Neural cell (in vitro differentiated cells): Measurements from ENCODE around the gene ADRA1B. TPM values are rescaled to one million over a fixed set of nuclear protein-coding genes. Genes with fewer than 3 reads are reported as not detected.

Source experiments
- H2AFZ ChIP-seq: fragments of 200-600, 300-800 bp; sonication (generic), shearing (Covaris generic); 2 replicates; pipeline ENCODE4 v1.6.0; 2014; ENCODE audit warnings: low read depth, mild to moderate bottlenecking, antibody characterized with exemption, low read length, moderate library complexity
- H3F3A ChIP-seq: fragments of 200-600 bp; shearing (Covaris generic); 2 replicates; pipeline ENCODE4 v1.6.1; 2016; ENCODE audit warnings: mild to moderate bottlenecking, moderate library complexity, mixed read lengths, antibody characterized with exemption, low read length; ENCODE audit not compliant: insufficient read depth, poor library complexity, severe bottlenecking
- H3K27ac ChIP-seq: fragments of 200-600, 300-800 bp; sonication (generic), shearing (Covaris generic); 2 replicates; pipeline ENCODE4 v1.5.1; 2014; ENCODE audit warnings: mild to moderate bottlenecking, low read length, moderate library complexity
- H3K27me3 ChIP-seq: fragments of 300-800, 200-600 bp; sonication (generic), shearing (Covaris generic); 2 replicates; pipeline ENCODE4 v1.6.0; 2014; ENCODE audit warnings: mild to moderate bottlenecking, low read depth, low read length, moderate library complexity; ENCODE audit not compliant: insufficient read depth
- H3K36me3 ChIP-seq: fragments of 300-800, 200-600 bp; sonication (generic), shearing (Covaris generic); 2 replicates; pipeline ENCODE4 v1.5.1; 2014; ENCODE audit warnings: mild to moderate bottlenecking, antibody characterized with exemption, low read length, moderate library complexity; ENCODE audit not compliant: insufficient read depth
- H3K4me2 ChIP-seq: fragments of 300-800, 200-600 bp; sonication (generic), shearing (Covaris generic); 2 replicates; pipeline ENCODE4 v1.6.0; 2014; ENCODE audit warnings: mild to moderate bottlenecking, low read length
- H3K4me3 ChIP-seq: fragments of 300-800, 200-600 bp; sonication (generic), shearing (Covaris generic); 2 replicates; pipeline ENCODE4 v1.5.1; 2014; ENCODE audit warnings: mild to moderate bottlenecking, low read length, moderate library complexity
- H3K79me2 ChIP-seq: fragments of 200-600 bp; shearing (Covaris generic); replicated peaks from 2 replicates; pipeline ENCODE4 v1.6.0; 2014; ENCODE audit warnings: mild to moderate bottlenecking, low read length, moderate library complexity; ENCODE audit not compliant: insufficient read depth
- H3K9ac ChIP-seq: fragments of 300-800, 200-600 bp; sonication (generic), shearing (Covaris generic); 2 replicates; pipeline ENCODE4 v1.6.1; 2016; ENCODE audit warnings: mild to moderate bottlenecking, low read length, mixed read lengths
- H3K9me2 ChIP-seq: fragments of 200-600 bp; shearing (Covaris generic); 2 replicates; pipeline ENCODE4 v1.6.1; 2016; ENCODE audit warnings: mild to moderate bottlenecking, low read length, mixed read lengths; ENCODE audit not compliant: insufficient read depth
- H3K9me3 ChIP-seq: fragments of 200-600, 300-800 bp; sonication (generic), shearing (Covaris generic); 2 replicates; pipeline ENCODE4 v1.6.1; 2016; ENCODE audit warnings: mild to moderate bottlenecking, mixed run types, low read length, moderate library complexity, mixed read lengths
- H4K20me1 ChIP-seq: fragments of 200-600 bp; shearing (Covaris generic); 2 replicates; pipeline ENCODE4 v1.6.1; 2016; ENCODE audit warnings: mild to moderate bottlenecking, mixed run types; ENCODE audit not compliant: insufficient read depth
- EP300 ChIP-seq: fragments of 450-650 bp; conservative IDR thresholded peaks from 2 replicates; pipeline ENCODE4 v1.6.1; 2014; ENCODE audit warnings: antibody characterized with exemption, mild to moderate bottlenecking, moderate library complexity; ENCODE audit not compliant: poor library complexity, severe bottlenecking
- EZH2 ChIP-seq: fragments of 200-600, 300-800 bp; shearing (Covaris generic), sonication (generic); IDR thresholded peaks from 2 replicates; pipeline ENCODE4 v1.6.1; 2014; ENCODE audit warnings: antibody characterized with exemption, low read length, borderline replicate concordance, mild to moderate bottlenecking; ENCODE audit not compliant: insufficient read depth, poor library complexity, severe bottlenecking
- MXI1 ChIP-seq: fragments of 450-650 bp; conservative IDR thresholded peaks from 2 replicates; pipeline ENCODE4 v1.6.1; 2014; ENCODE audit warnings: antibody characterized with exemption, mild to moderate bottlenecking; ENCODE audit not compliant: poor library complexity, severe bottlenecking
- POLR2AphosphoS5 ChIP-seq: IDR thresholded peaks from 2 replicates; pipeline ENCODE4 v1.6.1; 2012
- RAD21 ChIP-seq: fragments of 450-650 bp; conservative IDR thresholded peaks from 2 replicates; pipeline ENCODE4 v1.6.1; 2014; ENCODE audit warnings: antibody characterized with exemption, mild to moderate bottlenecking, moderate library complexity
- SMC3 ChIP-seq: fragments of 450-650 bp; conservative IDR thresholded peaks from 2 replicates; pipeline ENCODE4 v1.6.1; 2014; ENCODE audit warnings: antibody characterized with exemption, mild to moderate bottlenecking, moderate library complexity; ENCODE audit not compliant: poor library complexity
- TAF1 ChIP-seq: IDR thresholded peaks from 2 replicates; pipeline ENCODE4 v1.6.1; 2012; ENCODE audit warnings: low read depth
- polyA plus RNA-seq: library from polyadenylated mRNA; depleted of rRNA; stranded (reverse); fragments of >200 nt; gene quantifications from 2 replicates; pipeline ENCODE4 v1.2.3, GENCODE V29; 2014
- TF ChIP-seq, protein P1 (sequence below): fragments of 450-650 bp; IDR thresholded peaks from 2 replicates; pipeline ENCODE4 v1.5.1; 2014; ENCODE audit warnings: antibody characterized with exemption, mild to moderate bottlenecking, moderate library complexity; ENCODE audit not compliant: poor library complexity, severe bottlenecking
- TF ChIP-seq, protein P2 (sequence below): IDR thresholded peaks from 2 replicates; pipeline ENCODE4 v1.6.1; 2012; ENCODE audit warnings: borderline replicate concordance

ADRA1B gene
- polyA plus RNA-seq, 1 donor from 2014 or later = 1.1 TPM

DNA sequence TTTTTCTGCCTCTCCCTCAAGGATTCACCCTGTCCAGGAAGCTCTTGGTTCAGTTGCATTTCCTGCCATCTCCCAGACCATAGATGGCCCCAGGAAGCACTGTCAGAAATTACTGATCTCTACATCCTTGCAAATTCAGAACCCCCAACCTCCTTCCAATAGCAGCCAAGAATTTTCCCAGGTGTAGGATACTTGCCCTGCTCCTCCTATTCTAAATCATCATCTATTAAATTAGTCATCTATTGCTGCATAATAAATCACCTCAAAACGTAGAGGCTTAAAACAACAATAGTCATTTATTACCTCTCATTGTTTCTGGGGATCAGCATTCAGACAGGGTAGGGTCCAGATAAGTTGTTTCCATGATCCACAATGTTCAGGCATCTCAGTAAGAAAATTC lies 26.1 kb upstream of the ADRA1B start:
- Histone ChIP-seq H4K20me1 (no peaks in the 10 kb centered on the region), H3K4me3 (no peak overlapping the region), H3F3A (no peaks in the 10 kb centered on the region), H3K27me3 (no peaks in the 10 kb centered on the region), H3K79me2 (no peaks in the 10 kb centered on the region), H2AFZ (no peak overlapping the region), H3K9me2 (no peaks in the 10 kb centered on the region), H3K36me3 (no peaks in the 10 kb centered on the region), H3K27ac (no peak overlapping the region), H3K9me3 (no peaks in the 10 kb centered on the region), H3K4me2 (no peak overlapping the region), H3K9ac (no peak overlapping the region)
- TF ChIP-seq, protein P1, sequence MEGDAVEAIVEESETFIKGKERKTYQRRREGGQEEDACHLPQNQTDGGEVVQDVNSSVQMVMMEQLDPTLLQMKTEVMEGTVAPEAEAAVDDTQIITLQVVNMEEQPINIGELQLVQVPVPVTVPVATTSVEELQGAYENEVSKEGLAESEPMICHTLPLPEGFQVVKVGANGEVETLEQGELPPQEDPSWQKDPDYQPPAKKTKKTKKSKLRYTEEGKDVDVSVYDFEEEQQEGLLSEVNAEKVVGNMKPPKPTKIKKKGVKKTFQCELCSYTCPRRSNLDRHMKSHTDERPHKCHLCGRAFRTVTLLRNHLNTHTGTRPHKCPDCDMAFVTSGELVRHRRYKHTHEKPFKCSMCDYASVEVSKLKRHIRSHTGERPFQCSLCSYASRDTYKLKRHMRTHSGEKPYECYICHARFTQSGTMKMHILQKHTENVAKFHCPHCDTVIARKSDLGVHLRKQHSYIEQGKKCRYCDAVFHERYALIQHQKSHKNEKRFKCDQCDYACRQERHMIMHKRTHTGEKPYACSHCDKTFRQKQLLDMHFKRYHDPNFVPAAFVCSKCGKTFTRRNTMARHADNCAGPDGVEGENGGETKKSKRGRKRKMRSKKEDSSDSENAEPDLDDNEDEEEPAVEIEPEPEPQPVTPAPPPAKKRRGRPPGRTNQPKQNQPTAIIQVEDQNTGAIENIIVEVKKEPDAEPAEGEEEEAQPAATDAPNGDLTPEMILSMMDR = no peak
- TF ChIP-seq, protein P2, sequence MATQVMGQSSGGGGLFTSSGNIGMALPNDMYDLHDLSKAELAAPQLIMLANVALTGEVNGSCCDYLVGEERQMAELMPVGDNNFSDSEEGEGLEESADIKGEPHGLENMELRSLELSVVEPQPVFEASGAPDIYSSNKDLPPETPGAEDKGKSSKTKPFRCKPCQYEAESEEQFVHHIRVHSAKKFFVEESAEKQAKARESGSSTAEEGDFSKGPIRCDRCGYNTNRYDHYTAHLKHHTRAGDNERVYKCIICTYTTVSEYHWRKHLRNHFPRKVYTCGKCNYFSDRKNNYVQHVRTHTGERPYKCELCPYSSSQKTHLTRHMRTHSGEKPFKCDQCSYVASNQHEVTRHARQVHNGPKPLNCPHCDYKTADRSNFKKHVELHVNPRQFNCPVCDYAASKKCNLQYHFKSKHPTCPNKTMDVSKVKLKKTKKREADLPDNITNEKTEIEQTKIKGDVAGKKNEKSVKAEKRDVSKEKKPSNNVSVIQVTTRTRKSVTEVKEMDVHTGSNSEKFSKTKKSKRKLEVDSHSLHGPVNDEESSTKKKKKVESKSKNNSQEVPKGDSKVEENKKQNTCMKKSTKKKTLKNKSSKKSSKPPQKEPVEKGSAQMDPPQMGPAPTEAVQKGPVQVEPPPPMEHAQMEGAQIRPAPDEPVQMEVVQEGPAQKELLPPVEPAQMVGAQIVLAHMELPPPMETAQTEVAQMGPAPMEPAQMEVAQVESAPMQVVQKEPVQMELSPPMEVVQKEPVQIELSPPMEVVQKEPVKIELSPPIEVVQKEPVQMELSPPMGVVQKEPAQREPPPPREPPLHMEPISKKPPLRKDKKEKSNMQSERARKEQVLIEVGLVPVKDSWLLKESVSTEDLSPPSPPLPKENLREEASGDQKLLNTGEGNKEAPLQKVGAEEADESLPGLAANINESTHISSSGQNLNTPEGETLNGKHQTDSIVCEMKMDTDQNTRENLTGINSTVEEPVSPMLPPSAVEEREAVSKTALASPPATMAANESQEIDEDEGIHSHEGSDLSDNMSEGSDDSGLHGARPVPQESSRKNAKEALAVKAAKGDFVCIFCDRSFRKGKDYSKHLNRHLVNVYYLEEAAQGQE = no peak
- TF ChIP-seq POLR2AphosphoS5 (no peak), MXI1 (no peak), SMC3 (no peak), RAD21 (no peak), TAF1 (no peak), EP300 (no peak), EZH2 (no peak)

DNA sequence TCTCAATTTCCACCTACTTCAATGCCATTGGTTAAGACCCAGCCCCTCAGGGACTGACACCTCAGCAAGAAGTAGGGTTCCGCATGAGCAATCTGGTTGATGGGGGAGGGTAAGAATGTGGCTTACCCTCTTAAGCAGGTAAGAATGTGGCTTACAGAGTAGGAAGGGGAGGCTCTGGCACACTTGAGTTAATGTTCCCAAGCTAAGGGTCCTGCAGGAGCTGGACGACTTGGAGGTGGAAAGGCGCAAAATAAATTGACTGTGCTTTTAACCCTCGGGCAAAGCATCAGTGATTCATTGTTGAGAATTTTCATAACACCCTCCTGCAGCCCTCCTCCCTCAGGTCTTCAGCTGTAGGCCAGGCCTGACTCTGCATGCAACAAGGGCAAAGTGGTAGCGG lies 24.9 kb upstream of the ADRA1B start:
- Histone ChIP-seq H3K9me3 (no peaks in the 10 kb centered on the region), H2AFZ (no peak overlapping the region), H3K4me2 (no peak overlapping the region), H3K79me2 (no peaks in the 10 kb centered on the region), H3K36me3 (no peaks in the 10 kb centered on the region), H3K9me2 (no peaks in the 10 kb centered on the region), H4K20me1 (no peaks in the 10 kb centered on the region), H3K9ac (no peak overlapping the region), H3F3A (no peaks in the 10 kb centered on the region), H3K4me3 (no peak overlapping the region), H3K27me3 (no peaks in the 10 kb centered on the region), H3K27ac (no peak overlapping the region)
- no peak for TF ChIP-seq EZH2
- no peak for TF ChIP-seq TAF1
- no peak for TF ChIP-seq EP300
- TF ChIP-seq RAD21 = no peak
- TF ChIP-seq, protein P2 = no peak
- no peak for TF ChIP-seq MXI1
- no peak for TF ChIP-seq SMC3
- no peak for TF ChIP-seq POLR2AphosphoS5
- TF ChIP-seq, protein P1 = no peak
